Body of pancreas (tissue), 4 donors: ENCODE data around the gene OR14J1.

ENCODE experiments used
- CTCF ChIP-seq, 7 experiments: fragments of 450-650 bp in 4 of 7; fragments of 200-600 bp in 3 of 7; sonication (generic) in 3 of 7; IDR thresholded peaks; one replicate each; pipeline ENCODE4 v1.5.1; 2016 to 2019; ENCODE audit warnings: antibody characterized with exemption in 7 of 7
- POLR2A ChIP-seq, 3 donors: fragments of 450-650 bp; IDR thresholded peaks; one replicate each; pipeline ENCODE4 v1.6.1; 2016; ENCODE audit warnings: antibody characterized with exemption in 3 of 3, mild to moderate bottlenecking in 2 of 3

GRCh38 chr6:29301316-29301715, at the start of gene OR14J1:
- TF ChIP-seq CTCF (IDR thresholded peaks at IDR 0.05), result no peak
- TF ChIP-seq POLR2A (IDR thresholded peaks at IDR 0.05), result no peak
